Measurements from ENCODE around the gene TAOK3.
"Not testable (repeated sequence)": the region's sequence is repeated elsewhere in the genome, so short reads cannot be mapped to it uniquely, and the experiment has no call there.

The TAOK3 gene

GRCh38 chr12:118374126-118374725 is 1.5 kb upstream of the TAOK3 start:
- DNase-seq (ENCODE audit: low read depth in 4 of 4, low spot score in 1 of 4) = no peak

GRCh38 chr12:118373616-118374015 is 909 bp upstream of the TAOK3 start:
- no peak for DNase-seq (ENCODE audit: low read depth in 4 of 4, low spot score in 1 of 4)

DNA sequence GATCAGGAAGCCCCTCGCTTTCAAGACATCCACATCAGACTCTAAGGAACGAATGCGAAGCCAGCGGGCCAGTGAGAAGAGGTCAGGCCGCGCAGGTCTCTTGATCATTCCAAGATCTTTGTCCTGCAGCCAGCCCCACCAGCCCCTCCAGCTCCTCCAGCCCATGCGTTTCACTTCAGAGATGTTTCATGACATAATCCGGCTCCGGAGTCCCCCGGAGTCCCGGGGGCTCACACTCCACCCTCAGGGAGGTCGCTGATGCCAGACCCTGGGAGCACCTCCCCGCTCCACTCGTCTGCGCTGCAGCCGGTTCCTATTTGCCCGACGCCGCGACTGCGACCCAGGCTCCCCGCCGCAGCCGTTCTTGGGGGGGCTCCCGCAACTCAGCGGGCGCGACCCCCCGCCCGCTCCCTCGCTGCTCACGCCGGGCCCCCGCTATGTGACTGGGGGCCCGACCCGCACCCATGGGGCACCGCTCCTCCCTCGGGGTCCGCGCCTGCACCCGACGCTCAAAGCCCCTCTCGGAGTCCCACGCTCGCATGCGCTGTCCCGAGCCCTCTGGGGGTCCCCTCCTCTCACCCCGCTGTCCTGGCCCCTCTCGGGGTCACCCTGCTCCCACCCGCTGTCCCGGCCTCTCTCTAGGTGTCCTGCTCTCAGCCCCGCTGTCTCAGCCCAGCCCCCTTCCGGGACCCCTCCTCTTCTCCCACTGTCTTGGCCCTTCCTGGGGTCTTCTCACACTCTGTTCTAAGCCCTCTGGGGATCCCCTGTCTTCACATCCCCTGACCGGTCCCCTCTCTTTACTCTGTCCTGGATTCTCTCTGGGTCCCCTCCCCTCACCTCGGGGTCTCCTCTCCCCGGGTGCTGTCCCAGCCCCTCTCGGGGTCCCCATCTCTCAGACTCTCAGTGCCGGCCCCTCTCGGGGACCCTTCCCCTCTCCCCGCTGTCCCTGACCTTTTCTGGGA is 1.1 kb downstream of the TAOK3 start:
- no peak for DNase-seq (ENCODE audit: low read depth in 4 of 4, low spot score in 1 of 4)

DNA sequence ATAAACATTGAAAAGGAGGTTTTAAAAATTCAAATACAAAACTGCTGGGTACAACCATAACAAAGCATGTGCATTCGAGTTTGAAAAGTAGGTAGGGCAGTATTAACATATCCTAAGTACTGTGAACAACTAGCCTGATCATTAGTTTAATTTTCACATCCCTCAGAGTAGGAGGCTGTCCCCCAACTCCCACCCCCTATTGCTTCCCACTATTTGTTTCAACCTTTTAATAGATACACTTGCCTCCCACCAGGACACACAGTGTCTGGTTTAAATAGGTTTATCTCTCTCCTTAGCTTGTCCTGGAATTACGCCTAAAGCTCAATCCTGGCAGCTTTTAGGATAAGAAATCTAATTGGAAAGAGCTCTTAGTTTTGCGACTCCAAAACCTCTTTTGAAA is 2.1 kb downstream of the TAOK3 start:
- DNase-seq (ENCODE audit: low read depth in 4 of 4, low spot score in 1 of 4) = no peak

- no peak for DNase-seq (ENCODE audit: low read depth in 4 of 4, low spot score in 1 of 4)
Measured at GRCh38 chr12:118368821-118369220, 3.9 kb downstream of the TAOK3 start.

DNA sequence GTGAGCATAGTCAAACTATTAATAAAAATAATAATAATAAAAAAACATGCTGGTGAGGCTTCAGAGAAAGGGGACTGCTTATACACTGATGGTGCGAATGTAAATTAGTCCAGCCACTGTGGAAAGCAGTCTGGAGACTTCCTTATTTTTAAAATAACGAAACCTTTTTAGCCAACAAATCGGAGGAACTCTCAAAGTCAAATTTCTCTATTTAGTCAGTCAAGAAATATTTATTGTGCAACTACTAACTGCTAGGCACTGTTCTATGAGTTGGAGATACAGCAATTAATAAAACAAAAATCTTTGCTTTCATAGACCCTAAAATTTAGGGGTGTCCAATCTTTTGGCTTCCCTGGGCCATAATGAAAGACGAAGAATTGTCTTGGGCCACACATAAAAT is 10.8 kb downstream of the TAOK3 start:
- no peak for DNase-seq (ENCODE audit: low read depth in 4 of 4, low spot score in 1 of 4)

GRCh38 chr12:118361092-118361404 is 11.7 kb downstream of the TAOK3 start:
- no peak for DNase-seq (ENCODE audit: low read depth in 4 of 4, low spot score in 1 of 4)

DNA sequence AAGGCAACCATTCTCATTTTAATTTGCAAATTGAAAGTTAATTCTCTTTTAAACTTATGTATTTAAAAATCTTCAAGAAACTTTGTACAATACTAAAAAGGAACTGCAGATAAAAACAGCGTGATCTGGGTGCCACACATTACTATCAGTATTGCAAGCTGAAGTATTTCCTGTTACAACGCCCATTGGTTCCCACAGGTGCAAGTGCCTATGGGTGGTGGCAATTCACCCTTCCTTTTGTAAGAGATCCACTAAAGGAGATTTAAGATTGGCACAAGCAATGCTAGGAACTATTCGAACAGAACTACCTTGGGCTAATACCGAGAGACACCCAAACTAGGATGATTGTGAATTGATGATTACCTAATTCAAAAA is 13.2 kb downstream of the TAOK3 start:
- DNase-seq (ENCODE audit: low read depth in 4 of 4, low spot score in 1 of 4) = no peak

GRCh38 chr12:118358612-118359540 is 13.8 kb downstream of the TAOK3 start:
- no peak for DNase-seq (ENCODE audit: low read depth in 4 of 4, low spot score in 1 of 4)

GRCh38 chr12:118358008-118358359 is 14.7 kb downstream of the TAOK3 start:
- no peak for DNase-seq (ENCODE audit: low read depth in 4 of 4, low spot score in 1 of 4)

DNA sequence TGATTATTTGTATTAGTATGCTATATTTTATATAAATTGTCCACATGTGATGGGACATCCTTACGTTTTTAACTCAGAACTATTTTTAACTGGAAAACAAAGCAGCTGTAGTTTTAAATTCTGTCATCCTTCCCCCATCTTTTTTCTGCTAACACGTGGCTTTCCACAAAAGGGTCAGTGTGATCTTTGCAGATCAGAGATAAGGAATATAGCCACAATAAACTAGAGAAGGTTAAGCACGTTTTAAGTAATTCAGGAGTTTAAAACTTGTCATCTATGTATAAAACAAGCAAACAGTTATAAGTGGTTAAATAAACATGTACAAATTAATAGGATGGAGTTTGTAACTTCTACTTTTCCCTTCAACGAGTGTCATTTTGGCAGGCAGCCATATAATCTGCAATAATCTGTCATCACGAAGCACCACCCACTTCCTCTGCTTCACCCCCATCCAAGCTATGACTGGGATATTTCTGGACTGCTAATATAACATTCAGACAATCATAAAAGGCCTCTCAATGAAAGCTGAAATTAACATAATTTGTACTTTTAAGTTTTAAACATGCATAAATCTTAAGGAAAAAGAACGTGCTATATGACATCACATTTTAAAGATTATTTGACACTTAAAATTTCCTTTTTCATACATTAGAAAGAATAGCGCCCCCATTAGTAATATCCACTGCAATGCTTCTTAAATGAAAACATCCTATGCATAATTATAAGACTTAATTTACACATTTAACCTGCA is 15.3 kb downstream of the TAOK3 start:
- peak in 1 of 4 experiments; percentile 25 for DNase-seq (ENCODE audit: low read depth in 4 of 4, low spot score in 1 of 4)

GRCh38 chr12:118356809-118357256 is 15.9 kb downstream of the TAOK3 start:
- no peak for DNase-seq (ENCODE audit: low read depth in 4 of 4, low spot score in 1 of 4)

GRCh38 chr12:118355843-118356242 is 16.9 kb downstream of the TAOK3 start:
- DNase-seq (ENCODE audit: low read depth in 4 of 4, low spot score in 1 of 4) = no peak

GRCh38 chr12:118354903-118355302 is 17.8 kb downstream of the TAOK3 start:
- no peak for DNase-seq (ENCODE audit: low read depth in 4 of 4, low spot score in 1 of 4)

DNA sequence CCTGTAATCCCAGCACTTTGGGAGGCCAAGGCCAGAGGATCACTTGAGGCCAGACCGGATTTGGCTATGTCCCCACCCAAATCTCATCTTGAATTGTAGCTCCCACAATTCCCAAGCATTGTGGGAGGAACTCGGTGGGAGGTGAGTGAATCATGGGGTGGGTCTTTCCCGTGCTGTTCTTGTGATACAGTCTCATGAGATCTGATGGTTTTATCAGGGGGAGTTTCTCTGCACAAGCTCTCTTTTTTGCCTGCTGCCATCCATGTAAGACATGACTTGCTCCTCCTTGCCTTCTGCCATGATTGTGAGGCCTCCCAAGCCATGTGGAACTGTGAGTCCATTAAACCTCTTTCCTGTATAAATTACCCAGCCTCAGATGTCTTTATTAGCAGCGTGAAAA is 18.2 kb downstream of the TAOK3 start:
- not testable (repeated sequence) for DNase-seq (ENCODE audit: low read depth in 4 of 4, low spot score in 1 of 4)

GRCh38 chr12:118353721-118354120 is 19.0 kb downstream of the TAOK3 start:
- no peak for DNase-seq (ENCODE audit: low read depth in 4 of 4, low spot score in 1 of 4)

DNA sequence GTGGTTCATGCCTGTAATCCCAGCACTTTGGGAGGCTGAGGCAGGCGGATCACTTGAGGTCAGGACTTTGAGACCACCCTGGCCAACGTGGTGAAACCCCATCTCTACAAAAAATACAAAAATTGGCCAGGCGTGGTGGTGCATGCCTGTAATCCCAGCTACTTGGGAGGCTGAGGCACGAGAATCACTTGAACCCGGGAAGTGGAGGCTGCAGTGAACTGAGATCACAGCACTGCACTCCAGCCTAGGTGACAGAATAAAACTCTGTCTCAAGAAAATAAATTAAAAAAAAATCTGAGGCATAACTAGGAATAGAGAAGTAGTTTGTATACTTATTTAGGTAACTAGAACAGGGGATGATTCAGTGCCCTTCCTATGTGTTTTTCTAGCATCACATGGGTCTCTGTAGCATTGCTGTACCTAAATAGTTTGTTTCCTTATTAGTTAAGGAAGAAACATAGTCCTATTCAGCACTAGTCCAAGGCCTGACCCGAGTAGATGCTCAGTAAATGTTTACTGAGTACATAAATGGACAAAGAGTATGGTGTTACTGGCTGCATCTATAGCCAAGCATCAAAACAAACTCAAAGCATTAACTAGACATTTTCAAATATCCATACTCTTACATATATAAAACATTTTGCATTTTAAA is 21.7 kb downstream of the TAOK3 start:
- no peak for DNase-seq (ENCODE audit: low read depth in 4 of 4, low spot score in 1 of 4)

GRCh38 chr12:118347916-118348315 is 24.8 kb downstream of the TAOK3 start:
- DNase-seq (ENCODE audit: low read depth in 4 of 4, low spot score in 1 of 4) = no peak

- DNase-seq (ENCODE audit: low read depth in 4 of 4, low spot score in 1 of 4) = no peak
Measured at GRCh38 chr12:118346895-118347294, 25.8 kb downstream of the TAOK3 start.

DNA sequence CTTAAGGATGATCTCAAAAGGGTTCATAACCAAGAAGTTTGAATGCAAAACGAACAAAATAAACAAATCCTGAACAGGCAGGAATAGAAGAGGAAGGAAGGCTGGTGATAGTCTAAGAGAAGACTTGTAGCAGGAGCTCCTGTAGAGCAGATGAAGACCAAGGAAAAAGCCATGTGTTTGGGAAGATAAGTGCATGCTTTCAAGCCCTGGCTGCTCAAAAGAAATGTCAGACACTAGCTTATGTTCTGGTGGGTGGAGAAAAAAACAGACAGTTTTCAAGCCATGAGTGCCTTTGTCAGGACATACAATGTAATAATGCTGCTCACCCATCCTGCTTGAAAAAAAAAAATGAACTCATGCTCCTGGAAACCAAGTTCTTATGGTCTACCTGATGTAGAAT is 27.4 kb downstream of the TAOK3 start:
- DNase-seq (ENCODE audit: low read depth in 4 of 4, low spot score in 1 of 4) = no peak
